CMK (cell line): ENCODE measurements around the gene APBB2.

Experiments used
- DNase-seq: peaks from one replicate; pipeline ENCODE4 v3.0.0-alpha.2; 2010; ENCODE audit warnings: low read depth

APBB2 gene

DNA sequence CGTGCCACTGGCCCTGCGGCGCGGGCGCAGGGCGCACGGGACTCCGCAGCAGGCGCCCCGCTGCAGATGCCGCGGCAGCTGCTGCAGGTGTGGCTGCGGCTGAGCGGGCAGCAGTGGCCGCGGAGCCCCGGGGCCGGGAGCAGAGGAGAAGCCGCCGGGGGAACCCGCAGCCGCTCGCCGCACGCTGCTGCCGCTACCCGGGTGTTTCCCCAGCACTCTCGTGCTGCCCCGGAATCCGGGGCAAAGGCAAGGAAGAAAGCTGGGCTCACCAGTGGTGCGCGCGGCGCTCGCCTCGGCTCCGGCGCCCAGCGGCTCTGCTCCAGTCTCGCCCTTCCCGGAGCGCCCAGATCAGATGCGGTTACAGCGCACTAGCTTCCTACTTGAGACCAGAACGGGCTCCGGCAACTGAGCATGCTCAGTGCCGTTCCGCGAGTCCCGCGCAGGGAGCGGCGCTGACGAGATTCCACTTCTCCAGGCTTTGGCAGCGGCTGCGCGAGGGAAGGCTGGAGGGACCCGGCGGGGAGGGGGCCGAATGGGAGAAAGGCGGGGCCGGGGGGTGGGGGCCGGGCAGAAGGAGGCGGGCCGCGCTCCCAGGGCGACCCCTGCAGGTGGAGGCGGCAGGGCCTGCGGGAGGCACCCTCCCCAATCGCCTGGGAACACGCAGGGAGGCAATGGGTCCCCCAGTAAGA, at the start of gene APBB2:
APBB2 (minus strand) TSS at position 407 of the 689 bp plus-strand sequence. CDS start 181,288 bp downstream, outside the sequence.
- peak; percentile 68 for DNase-seq

DNA sequence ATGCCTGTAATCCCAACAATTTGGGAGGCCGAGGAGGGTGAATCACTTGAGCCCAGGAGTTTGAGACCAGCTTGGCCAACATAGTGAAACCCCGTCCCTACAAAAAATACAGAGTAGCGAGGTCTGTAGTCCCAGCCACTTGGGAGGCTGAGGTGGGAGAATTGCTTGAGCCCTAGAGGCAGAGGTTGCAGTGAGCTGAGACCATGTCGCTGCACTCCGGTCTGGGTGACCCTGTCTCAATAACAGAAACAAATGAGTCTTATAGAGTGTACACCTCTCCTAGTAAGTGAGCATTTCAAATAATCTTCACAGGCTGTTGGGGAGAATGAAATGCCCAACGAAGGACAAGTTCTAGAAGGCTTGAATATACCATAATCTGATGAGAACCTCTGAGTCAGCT, 47.9 kb upstream of the APBB2 start:
- DNase-seq = no peak

DNA sequence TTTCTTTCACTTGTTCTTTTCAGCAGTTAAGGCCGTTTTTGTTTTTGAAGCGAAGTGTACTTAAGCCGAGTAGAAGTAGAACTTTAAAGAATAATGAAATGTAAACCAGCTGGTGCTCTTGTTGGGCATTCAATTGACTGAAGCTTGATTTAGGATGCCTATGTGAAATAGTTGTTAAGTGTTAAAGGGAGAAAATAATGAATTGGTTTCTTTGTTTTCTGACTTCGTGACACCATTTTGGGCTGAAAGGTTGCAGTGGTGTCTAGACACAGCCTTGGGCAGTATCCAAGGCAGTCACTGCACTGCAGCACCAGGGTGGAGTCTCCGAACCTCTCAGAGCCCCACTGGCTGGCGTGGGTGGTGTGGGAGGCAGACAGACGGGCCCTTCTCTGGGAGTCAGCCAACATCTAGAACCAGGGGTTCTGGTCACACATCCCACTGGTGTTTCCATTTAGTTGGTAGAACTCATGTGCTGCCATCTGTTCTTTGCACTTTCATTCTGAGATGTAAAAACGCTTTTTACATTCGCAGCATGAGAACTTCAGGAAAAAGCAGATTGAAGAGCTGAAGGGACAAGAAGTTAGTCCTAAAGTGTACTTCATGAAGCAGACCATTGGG, 45.9 kb upstream of the APBB2 start:
- DNase-seq = no peak

DNA sequence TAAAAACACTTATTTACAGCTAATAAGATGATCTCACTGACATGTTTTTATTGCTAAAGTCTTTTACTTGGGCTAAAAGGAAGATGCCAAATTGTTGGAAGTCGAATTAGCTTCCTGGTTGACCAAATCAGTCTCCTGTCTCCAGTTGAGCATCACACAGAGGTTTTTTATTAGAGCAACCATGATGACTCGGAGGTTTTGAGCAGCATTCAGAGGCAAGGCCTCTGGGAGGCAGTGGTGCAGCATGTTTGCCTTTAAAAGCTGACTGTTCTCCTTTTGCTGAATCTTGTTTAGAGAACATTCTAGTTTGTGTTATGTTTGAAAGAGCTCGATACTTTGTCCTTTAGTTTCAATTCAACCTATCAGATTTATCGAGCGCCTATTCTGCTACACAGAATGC, 44.4 kb upstream of the APBB2 start:
- no peak for DNase-seq

DNA sequence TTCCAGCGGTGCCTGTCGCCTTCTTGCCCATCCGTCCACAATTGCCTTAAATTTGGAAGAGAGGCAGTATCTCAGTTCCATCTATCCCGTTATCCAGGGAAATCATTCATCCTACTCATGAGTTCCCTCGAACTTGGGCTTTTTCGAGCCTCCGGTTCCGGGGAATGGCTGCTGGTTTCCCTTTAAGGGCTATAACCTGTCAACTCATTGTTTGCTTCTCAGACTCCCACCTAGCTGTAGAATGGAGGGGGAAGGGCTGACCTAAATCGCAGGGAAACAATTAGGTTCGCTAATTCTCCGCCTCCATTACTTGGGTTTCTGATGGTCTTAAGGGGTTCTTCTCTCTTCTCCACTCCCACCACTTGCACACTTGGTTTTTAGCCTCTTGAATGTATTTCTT, 43.6 kb upstream of the APBB2 start:
- no peak for DNase-seq

DNA sequence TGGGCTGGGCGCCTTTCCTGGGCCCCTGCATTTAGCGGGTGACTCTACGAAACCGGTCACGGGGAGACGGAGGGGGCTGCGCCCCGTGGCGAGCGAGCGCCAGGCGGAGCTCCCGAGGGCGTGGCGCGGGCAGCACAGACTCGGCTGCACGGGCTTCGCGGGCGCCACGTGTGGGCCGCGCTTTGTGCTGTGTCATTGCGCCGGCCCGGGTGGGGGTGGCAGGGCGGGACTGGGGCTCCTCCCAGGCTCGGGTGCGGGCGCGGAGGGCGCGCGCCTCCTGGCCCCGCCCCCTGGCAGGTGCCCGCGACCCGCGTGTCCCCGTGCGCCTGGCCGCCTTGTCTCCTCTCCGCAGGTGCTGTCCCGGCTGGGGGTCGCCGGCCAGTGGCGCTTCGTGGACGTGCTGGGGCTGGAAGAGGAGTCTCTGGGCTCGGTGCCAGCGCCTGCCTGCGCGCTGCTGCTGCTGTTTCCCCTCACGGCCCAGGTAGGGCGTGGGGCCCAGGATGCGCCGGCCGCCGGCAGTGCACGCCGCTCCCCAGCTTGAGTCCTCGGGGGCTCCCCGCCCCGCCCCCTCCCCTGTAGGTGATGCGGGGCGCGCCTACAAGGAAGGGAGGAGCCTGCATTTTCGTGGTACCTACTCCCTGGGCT, 43.0 kb upstream of the APBB2 start:
- no peak for DNase-seq

DNA sequence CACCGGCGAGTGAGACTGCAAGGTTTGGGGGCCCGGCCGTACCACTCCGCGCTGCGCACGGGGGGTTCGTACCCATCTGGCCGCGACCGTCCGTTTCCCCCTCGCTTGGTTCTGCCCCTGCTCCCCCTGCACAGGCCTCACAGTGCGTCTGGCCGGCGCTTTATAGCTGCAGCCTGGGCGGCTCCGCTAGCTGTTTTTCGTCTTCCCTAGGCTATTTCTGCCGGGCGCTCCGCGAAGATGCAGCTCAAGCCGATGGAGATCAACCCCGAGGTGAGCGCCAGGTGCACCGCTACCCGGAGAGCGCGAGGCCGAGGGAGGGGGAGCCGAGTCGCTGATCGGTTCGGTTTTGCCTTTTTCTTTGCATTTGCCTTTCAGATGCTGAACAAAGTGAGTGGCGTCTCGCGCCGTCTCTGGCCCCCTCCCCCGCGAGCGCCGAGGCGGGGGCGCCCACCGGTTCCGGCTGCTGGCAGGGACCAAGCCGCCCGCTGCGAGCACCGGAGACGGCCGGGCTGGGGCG, 42.5 kb upstream of the APBB2 start, which contains the start of gene UCHL1:
UCHL1 (plus strand) TSS at position 189 of the 517 bp plus-strand sequence; CDS start at position 238, 49 bp downstream.
- DNase-seq = no peak

DNA sequence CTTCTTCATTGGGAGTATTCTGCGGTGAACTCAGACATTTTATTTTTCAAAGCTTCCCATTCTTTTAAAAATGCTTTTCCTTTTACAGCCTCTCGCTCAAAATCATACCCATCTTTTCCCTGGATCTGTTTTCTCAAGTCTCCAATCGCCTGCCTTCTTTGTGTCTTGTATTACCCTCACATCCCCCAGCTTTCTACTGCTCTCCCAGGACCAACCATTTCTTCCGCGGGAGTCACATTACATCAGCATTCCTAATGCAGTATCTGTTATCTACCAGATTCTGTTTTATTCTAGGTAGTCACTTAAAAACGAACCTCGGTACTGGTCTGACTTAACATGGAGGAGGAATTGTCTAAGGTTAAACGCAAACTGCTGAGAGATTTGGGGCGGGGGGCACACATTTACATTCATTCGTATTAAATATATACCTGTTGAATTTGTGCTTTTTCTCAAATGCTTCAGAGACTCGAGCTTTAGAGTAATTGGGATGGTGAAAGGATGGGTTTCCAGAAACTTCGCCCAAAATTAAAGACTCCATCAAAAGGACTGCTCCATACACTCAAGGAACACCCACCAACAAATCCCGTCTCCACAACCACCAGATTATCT, 41.9 kb upstream of the APBB2 start:
- DNase-seq = no peak

DNA sequence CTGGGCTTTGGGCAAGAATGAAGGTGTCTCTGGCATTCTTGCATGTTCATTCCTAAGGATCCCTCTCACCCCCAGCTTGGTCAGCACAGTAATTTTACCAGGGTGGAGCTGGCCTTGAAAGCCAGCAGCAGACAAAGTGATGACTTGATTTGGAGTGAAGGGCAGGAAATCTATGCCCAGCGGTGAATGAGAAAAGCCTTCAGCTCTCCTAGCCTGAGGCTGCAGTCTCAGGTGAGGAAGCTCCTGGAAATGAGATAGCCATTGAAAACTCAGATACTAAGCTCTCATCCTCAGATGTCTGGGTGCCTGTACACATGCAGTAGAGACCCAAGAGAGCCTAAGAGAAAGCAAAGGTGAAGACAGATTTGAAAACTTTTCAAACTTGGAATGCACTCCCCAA, 31.6 kb upstream of the APBB2 start:
- no peak for DNase-seq

DNA sequence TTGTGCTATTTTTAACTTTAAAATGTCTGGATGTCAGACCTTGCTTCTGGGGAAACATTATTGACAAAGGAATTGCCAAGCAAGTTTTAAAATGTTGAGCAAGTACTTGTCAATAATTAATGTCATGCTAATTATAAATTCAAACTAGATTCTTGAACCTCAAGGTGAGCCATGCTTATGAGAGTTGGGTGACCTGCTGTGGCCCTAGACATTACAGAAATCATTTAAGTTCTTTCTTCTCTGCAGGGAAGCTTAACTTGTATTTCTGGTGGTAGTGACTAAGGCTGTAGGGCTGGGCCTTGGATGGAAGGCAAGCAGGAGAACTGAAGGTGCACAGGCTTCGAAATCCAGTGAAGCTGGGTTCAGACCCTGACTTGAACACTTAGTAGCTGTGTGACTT, 27.6 kb upstream of the APBB2 start:
- DNase-seq = no peak

DNA sequence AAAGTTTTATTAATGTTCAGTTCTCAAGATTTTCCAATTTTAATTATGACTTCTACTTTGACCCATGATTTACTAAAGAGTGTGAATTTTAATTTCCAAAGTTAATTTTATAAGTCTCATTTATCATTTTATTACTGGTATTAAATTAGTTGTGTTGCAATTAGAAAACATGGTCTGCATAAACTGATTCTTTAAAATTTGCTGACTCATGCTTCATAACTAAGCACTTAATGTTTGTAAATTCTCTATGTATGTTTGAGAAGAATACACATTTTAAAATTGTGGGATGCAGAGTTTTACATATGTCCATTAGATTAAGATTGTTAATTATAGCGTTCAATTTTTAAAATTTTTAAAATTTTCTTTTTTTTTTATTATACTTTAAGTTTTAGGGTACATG, 22.2 kb upstream of the APBB2 start:
- DNase-seq = no peak

DNA sequence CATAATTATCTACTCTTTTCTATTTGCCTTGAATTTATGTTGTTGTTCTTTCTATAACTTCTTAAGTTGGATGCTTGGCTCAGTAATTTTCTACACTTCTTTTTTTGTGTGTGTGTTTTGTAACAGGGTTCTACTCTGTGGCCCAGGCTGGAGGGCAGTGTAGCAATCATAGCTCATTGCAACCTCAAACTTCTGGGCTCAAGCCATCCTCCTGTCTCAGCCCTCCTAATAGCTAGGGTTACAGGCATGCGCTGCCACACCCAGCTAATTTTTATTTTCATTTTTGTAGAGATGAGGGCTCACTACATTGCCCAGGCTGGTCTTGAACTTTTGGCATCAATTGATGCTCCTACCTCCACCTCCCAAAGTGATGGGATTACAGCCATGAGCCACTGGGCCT, 21.7 kb upstream of the APBB2 start:
- no peak for DNase-seq

DNA sequence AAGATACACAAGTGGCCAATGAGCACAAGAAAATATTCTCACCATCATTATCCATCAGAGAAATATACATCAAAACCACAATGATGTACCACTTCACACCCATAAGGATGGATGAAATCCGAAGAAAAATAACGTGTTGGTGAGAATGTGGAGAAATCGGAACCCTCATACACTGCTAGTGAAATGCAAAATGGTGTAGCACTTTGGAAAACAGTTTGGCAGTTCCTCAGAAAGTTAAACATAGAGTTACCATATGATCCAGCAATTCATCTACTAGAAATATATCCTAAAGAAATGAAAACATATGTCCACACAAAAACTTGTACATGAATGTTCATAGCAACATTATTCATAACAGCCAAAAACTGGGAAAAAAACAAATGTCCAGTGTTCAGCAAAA, 18.5 kb upstream of the APBB2 start:
- DNase-seq = no peak

DNA sequence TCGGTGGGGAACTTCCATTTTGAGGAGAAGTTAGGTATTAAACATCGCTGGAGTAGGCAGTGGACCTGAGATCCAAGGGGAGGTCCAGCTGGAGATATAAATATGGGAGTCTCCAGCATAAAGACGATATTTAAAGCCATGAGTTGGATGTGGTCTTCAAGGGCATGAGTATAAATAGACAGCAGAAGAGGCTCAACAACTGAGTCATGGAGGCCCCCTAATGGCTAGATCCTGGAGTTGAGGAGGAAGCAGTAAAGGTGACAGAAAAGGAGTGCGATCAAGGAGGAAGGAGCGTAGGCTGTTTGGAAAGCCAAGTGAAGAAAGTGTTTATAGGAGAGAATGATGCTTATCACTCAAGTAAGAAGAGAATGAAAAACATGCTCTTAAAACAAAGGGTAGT, 18.1 kb upstream of the APBB2 start:
- no peak for DNase-seq

DNA sequence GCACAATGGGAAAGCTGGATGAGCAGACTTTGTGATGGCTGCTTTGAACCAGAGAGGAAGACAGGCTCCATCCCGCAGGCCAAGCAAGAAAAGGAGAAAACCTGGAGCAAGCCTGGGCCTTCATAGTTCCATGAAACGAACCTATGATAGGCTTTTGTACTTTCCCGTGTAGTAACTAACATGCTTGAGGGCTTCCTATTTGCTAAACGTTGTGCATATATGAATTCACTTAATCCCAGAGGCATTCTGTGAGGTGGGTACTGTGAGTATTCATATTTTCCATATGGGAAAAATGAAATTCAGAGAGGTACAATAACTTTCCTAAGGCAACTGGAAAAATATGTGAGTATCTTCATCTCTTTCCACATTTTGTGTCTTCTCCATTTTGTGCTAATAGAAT, 13.6 kb upstream of the APBB2 start:
- no peak for DNase-seq

DNA sequence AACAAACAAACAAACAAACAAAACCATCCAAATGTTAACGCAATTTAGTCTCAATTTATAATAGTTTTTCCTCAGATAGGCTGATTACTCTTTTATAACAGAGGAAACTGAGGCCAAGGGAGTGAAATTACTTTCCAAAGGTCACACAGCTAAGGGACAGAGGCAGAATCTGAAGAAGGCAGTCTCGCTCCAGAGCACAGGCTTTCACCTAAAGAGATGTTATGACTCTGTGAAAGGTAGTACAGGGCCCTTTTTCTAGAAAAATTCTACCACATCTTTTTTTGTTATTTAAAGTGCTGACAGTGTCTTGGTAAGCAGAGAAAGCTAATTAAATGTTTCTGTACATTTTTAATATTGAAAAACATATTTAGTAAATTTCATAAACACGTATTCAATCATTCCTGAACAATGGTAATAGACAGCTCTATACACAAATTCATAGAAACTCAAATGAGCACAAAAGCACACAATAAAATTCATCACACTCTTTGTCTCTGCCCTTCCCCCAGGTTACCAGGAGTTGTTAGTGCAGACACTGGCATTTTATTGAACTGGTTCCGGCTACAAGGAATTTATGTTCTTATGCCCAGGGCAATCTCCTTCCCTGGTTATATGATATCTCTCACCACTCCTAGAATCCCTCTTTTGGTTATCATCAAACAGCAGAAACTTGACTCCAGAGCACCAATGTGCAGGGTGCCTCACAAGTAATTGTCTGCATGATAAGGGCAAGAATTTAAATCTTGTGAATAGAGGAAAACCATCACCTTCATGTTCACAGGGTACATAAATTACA, 7.7 kb upstream of the APBB2 start:
- DNase-seq = no peak

DNA sequence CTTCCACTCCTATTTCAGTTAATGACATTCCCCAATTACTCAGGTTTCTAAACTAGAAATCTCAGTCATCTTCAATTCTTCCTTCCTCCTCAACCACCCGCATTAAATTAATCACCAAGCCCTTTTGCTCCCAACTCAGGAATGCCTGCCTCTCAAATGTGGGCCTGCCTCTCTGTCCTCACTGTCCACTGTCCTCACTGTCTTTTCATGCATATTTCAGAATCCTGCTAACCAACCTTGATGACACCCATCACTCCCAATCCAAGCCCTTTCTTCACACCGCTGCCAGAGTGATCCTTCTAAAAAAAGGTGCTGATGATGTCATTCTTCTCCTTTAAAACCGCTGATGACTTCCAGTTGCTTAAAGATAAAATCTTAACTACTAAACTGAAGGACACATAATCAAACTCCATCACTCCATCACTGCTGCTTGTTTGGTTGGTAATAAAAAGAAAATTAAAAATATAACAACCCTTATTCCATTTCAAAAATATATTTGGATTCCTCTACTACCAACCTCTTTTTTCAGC, 5.1 kb upstream of the APBB2 start:
- no peak for DNase-seq

DNA sequence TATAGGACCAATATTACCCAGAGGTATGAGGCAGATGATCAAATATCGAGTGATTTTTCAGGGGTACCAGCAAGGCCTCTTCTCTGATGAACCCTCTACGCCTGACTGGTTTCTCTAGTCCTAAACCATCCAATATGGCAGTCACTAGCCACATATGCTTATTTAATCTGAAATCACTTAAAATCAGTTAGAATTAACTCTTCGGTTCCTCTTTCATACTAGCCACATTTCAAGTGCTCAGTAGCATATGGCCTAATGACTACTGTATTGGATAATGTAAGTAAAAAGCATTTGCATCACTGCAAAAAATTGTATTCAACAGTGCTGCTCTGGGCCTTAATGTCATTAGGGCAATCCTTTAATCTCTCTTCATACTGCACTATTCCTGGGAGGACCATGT, 4.4 kb upstream of the APBB2 start:
- DNase-seq = no peak

DNA sequence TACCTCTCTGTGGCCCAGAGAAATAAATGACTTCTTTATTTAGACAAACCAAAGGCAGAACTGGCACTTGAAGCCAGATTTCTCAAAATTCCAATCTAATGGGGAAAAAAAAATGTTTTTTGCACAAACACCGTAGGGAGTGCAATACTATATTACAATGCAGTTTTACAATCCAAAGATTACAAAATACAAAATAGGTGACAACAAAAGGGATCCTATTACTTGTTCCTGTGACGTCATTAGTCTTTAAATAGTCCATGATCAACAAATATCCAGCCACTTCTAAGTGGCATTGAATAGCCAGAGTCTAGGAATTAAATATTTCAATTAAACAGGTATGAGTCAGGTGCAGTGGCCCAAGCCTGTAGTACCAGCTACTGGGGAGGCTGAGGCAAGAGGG, 3.0 kb upstream of the APBB2 start:
- no peak for DNase-seq

DNA sequence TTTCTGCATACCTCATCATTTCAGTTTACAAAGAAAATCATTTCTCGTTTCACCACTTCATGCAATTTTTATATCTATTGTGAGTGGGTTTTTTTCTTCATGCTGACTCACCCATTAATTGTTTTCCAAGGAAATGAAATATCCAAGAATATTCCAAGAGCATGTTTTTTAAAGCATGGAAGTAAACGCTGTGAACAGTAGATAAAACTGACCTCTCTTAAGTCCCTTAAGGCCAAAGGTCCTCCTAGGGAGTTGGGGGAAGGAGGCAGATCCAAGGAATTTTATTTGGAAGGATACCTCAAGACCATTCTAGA, 2.6 kb upstream of the APBB2 start:
- DNase-seq = no peak

DNA sequence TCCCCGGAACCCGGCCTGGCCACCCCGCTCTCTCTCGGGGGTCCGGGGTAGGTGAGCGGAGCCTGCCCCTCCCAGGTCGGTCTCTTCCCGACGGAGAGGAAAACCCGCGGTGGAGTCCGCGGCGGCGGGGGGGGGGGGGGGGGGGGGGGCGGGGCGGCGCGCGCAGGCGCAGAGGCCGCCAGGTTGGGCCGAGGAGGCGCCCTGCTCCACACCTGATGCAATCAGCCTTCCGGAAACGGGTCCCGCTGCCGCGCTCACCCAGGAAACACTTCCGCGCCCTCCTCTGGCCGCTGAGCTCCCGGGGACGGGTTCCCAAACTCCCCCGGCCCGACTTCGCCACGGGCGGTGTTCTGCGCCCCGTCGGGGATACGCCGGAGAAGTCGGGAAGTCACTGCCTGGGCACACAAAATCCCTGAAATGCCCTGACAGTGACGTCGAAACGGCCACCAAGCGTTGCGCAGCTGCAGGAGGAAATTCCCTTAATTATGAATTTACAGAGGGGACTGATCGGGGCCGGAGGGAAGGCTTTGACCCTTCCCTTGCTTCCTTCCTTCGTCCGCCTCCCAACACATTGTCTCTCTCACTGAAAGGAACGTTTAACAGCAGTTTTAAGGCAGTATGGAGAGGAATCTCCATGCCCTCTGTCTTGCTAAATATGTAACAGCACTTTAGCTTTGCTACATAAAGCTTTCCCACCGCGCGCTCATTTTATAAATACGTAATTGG, 2.1 kb upstream of the APBB2 start:
- DNase-seq = no peak
